HEK293T (cell line): ENCODE measurements around the gene ZNF536.

Source experiments
- CTCF ChIA-PET: fragments of 350-600 bp; formaldehyde crosslinking; extraction: SDS; loops from one replicate; lab custom pipeline; 2021; ENCODE audit warnings: antibody characterized with exemption, inconsistent platforms; lab: Yijun Ruan, JAX
- POLR2A ChIA-PET: fragments of 350-600 bp; formaldehyde crosslinking; extraction: SDS; loops from one replicate; lab custom pipeline; 2020; ENCODE audit warnings: antibody characterized with exemption, inconsistent platforms; lab: Yijun Ruan, JAX
- DNase-seq: peaks from one replicate; pipeline ENCODE4 v3.0.0; 2012; ENCODE audit warnings: mixed read lengths; ENCODE audit errors: extremely low spot score
- ARNT ChIP-seq: fragments of 450-650 bp; IDR thresholded peaks from 2 replicates; pipeline ENCODE4 v1.6.1; 2017; ENCODE audit warnings: mild to moderate bottlenecking
- BHLHE40 ChIP-seq: fragments of 450-650 bp; IDR thresholded peaks from 2 replicates; pipeline ENCODE4 v1.6.1; 2016; ENCODE audit warnings: mild to moderate bottlenecking, moderate library complexity, borderline replicate concordance
- CTBP1 ChIP-seq: fragments of 450-650 bp; IDR thresholded peaks from 2 replicates; pipeline ENCODE4 v1.6.1; 2016; ENCODE audit warnings: borderline replicate concordance
- ELF4 ChIP-seq: fragments of 450-650 bp; IDR thresholded peaks from 2 replicates; pipeline ENCODE4 v1.6.1; 2017; ENCODE audit warnings: antibody characterized with exemption
- FOXA1 ChIP-seq: fragments of 450-650 bp; IDR thresholded peaks from 2 replicates; pipeline ENCODE4 v1.6.1; 2016; ENCODE audit warnings: mild to moderate bottlenecking
- FOXK2 ChIP-seq: fragments of 450-650 bp; IDR thresholded peaks from 2 replicates; pipeline ENCODE4 v1.6.1; 2016; ENCODE audit warnings: mild to moderate bottlenecking
- FOXM1 ChIP-seq: fragments of 450-650 bp; IDR thresholded peaks from 2 replicates; pipeline ENCODE4 v1.6.1; 2017; ENCODE audit warnings: mild to moderate bottlenecking, borderline replicate concordance
- HDGF ChIP-seq: fragments of 450-650 bp; IDR thresholded peaks from 2 replicates; pipeline ENCODE4 v1.6.1; 2017; ENCODE audit warnings: antibody characterized with exemption, borderline replicate concordance
- L3MBTL2 ChIP-seq: fragments of 450-650 bp; conservative IDR thresholded peaks from 2 replicates; pipeline ENCODE4 v1.6.1; 2016; ENCODE audit warnings: mild to moderate bottlenecking
- LEF1 ChIP-seq: fragments of 450-650 bp; IDR thresholded peaks from 2 replicates; pipeline ENCODE4 v1.6.1; 2017; ENCODE audit warnings: mild to moderate bottlenecking, borderline replicate concordance
- NFRKB ChIP-seq: fragments of 450-650 bp; IDR thresholded peaks from 2 replicates; pipeline ENCODE4 v1.6.1; 2016; ENCODE audit warnings: mild to moderate bottlenecking, moderate library complexity
- PKNOX1 ChIP-seq: fragments of 450-650 bp; IDR thresholded peaks from 2 replicates; pipeline ENCODE4 v1.6.1; 2016
- SP1 ChIP-seq: fragments of 450-650 bp; IDR thresholded peaks from 2 replicates; pipeline ENCODE4 v1.6.1; 2017
- SUZ12 ChIP-seq: fragments of 450-650 bp; IDR thresholded peaks from 2 replicates; pipeline ENCODE4 v1.6.1; 2016; ENCODE audit warnings: mild to moderate bottlenecking
- TARDBP ChIP-seq: fragments of 450-650 bp; IDR thresholded peaks from 2 replicates; pipeline ENCODE4 v1.6.1; 2016
- ZNF384 ChIP-seq: fragments of 450-650 bp; IDR thresholded peaks from 2 replicates; pipeline ENCODE4 v1.6.1; 2016

ZNF536 gene

DNA sequence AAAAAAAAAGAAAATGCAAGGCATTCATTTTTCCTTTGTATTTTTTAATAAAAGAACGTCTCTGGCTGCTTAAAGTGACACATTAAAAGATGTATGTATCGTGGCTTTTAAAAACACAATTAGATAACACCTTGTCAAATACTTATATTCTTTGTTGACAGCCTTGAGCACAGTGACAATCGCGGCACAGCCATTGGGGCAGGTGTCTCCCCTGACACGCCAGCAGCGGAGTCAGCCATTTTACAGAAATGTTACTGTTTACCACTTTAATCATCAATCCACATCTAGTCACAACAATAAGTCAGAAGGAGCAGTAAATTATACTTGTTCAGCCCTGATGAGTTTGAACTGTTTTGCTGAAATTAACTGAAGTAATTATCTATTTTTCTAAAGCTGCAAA, 224.1 kb downstream of the ZNF536 start:
- TF ChIP-seq CTBP1 = no peak
- TF ChIP-seq ZNF384 = no peak
- TF ChIP-seq FOXA1 = no peak
- TF ChIP-seq ARNT = no peak
- TF ChIP-seq BHLHE40 = no peak
- no peak for TF ChIP-seq NFRKB
- no peak for TF ChIP-seq PKNOX1
- no peak for TF ChIP-seq HDGF
- TF ChIP-seq FOXK2 = no peak
- TF ChIP-seq FOXM1 = no peak
- TF ChIP-seq ELF4 = no peak
- TF ChIP-seq LEF1 = no peak
- no peak for TF ChIP-seq SP1
- TF ChIP-seq L3MBTL2 = no peak
- TF ChIP-seq SUZ12 = no peak
- no peak for TF ChIP-seq TARDBP
- CTCF ChIA-PET = no interaction called here

DNA sequence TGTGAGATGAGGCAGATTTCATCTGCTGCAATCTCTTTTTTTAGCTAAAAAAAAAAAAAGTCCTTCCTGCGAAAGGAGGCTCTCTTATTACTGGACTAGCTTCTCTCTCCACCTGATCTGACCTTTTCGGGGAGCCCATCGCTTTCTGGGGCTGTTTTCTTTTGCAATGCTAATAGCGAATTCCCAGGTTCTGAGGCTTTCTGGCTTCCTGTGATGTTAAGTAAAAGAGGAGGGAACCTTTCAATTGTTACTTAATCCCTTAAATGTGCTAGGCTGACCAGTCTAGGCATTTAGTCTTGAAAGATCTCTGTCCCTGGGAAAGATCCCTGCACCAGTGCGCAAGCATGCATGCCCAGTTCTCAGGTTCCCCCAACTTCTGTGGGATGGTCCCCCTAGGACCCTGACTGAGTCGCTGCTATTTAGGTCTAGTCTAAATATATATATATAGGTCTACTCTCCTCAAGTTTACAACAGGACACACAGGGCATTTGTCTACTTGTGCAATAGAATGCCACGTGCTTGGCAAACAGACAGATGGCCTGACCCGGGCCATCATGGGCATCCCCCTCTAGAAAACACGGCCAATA, 224.7 kb downstream of the ZNF536 start:
- no peak for TF ChIP-seq TARDBP
- no peak for TF ChIP-seq ARNT
- TF ChIP-seq HDGF = no peak
- no peak for TF ChIP-seq NFRKB
- TF ChIP-seq ELF4 = no peak
- no peak for TF ChIP-seq FOXK2
- no peak for TF ChIP-seq BHLHE40
- no peak for TF ChIP-seq PKNOX1
- no peak for TF ChIP-seq SUZ12
- TF ChIP-seq LEF1 = no peak
- no peak for TF ChIP-seq ZNF384
- no peak for TF ChIP-seq L3MBTL2
- TF ChIP-seq SP1 = no peak
- ChIA-PET CTCF (no interaction called here), POLR2A (no interaction called here)
- DNase-seq = no peak

More for the DNA sequence above, 224.1 kb downstream of the ZNF536 start:
- POLR2A ChIA-PET = no interaction called here
- DNase-seq = no peak

- POLR2A ChIA-PET = no interaction called here
- TF ChIP-seq ELF4 = no peak
- TF ChIP-seq PKNOX1 = no peak
- TF ChIP-seq HDGF = no peak
- TF ChIP-seq BHLHE40 = no peak
- CTCF ChIA-PET = no interaction called here
- DNase-seq = no peak
Observed at GRCh38 chr19:30598688-30599087, 226.5 kb downstream of the ZNF536 start.

GRCh38 chr19:30602661-30603350, 230.6 kb downstream of the ZNF536 start:
- CTCF ChIA-PET = no interaction called here
- no peak for TF ChIP-seq FOXA1
- TF ChIP-seq L3MBTL2 = no peak
- no peak for TF ChIP-seq BHLHE40
- TF ChIP-seq FOXK2 = no peak
- no peak for TF ChIP-seq NFRKB
- no peak for TF ChIP-seq CTBP1
- TF ChIP-seq PKNOX1 = no peak
- no peak for DNase-seq
- POLR2A ChIA-PET = no interaction called here

- no peak for TF ChIP-seq NFRKB
- TF ChIP-seq SUZ12 = no peak
- TF ChIP-seq FOXK2 = no peak
- TF ChIP-seq BHLHE40 = no peak
- TF ChIP-seq SP1 = no peak
- no peak for TF ChIP-seq CTBP1
- no peak for TF ChIP-seq FOXM1
- TF ChIP-seq ARNT = no peak
- TF ChIP-seq LEF1 = no peak
- POLR2A ChIA-PET = no interaction called here
- CTCF ChIA-PET = no interaction called here
- no peak for DNase-seq
Observed at GRCh38 chr19:30604657-30605056, 232.5 kb downstream of the ZNF536 start.

DNA sequence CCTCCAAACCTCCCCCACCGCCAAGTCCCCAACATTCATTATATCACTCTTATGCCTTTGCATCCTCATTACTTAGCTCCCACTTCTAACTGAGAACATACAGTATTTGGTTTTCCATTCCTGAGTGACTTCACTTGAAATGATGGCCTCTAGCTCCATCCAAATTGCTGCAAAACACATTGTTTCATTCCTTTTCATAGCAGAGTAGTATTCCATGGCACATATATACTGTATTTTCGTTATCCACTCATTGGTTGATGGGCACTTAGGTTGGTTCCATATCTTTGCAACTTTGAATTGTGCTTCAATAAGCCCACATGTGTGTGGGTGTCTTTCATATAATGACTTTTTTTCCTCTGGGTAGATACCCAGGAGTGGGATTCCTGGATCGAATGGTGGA, 233.1 kb downstream of the ZNF536 start:
- TF ChIP-seq FOXM1 (no peak), NFRKB (no peak), HDGF (no peak), LEF1 (no peak), PKNOX1 (no peak), BHLHE40 (no peak), SUZ12 (no peak), ZNF384 (no peak), L3MBTL2 (no peak), ELF4 (no peak), ARNT (no peak), TARDBP (no peak), FOXA1 (no peak), CTBP1 (no peak), SP1 (no peak), FOXK2 (no peak)
- no peak for DNase-seq
- ChIA-PET POLR2A (no interaction called here), CTCF (no interaction called here)
